GM19025 (cell line): Measurements from ENCODE around the gene ZNF101.

Source experiments
- ATAC-seq: cut with Tn5 transposase; IDR thresholded peaks from one replicate; pipeline ENCODE4 v1.9.1; 2021; ENCODE audit warnings: mild to moderate bottlenecking, low read depth, moderate library complexity; ENCODE audit not compliant: unreplicated experiment

Gene ZNF101

DNA sequence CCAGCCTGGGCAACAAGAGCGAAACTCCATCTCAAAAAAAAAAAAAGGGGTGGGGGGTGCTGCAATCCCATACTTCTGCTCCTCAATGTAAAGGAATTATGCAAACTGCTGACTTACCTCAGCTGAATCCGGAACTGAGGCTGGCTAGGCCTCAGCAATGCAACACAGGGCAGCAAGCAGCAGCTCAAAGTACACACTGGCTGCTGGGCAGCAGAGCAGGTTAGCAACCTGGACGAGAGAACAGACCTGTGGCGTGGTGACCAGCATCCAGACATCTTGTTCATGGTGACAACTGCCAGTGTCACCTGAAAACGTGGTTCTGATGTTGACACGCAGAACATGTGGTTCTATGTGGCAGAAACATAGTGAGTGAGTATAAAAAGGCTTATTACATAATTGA lies 36.2 kb downstream of the ZNF101 start:
- no peak for ATAC-seq

DNA sequence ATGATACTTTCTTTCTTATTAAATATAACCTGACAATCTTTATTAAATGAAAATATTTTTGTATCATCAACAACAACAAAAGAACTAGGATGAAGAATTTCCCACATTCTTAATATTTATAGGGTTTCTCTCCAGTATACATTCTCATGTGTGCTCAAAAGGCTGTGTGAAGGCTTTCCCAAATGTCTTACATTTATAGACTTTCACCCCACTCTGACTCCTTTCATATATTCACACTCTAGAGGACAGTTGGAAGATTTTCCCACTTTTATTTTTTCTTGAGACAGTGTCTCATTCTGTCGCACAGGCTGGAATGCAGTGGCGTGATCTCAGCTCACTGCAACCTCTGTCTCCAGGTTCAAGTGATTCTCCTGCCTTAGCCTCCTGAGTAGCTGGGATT lies 41.9 kb downstream of the ZNF101 start:
- ATAC-seq, result no peak

DNA sequence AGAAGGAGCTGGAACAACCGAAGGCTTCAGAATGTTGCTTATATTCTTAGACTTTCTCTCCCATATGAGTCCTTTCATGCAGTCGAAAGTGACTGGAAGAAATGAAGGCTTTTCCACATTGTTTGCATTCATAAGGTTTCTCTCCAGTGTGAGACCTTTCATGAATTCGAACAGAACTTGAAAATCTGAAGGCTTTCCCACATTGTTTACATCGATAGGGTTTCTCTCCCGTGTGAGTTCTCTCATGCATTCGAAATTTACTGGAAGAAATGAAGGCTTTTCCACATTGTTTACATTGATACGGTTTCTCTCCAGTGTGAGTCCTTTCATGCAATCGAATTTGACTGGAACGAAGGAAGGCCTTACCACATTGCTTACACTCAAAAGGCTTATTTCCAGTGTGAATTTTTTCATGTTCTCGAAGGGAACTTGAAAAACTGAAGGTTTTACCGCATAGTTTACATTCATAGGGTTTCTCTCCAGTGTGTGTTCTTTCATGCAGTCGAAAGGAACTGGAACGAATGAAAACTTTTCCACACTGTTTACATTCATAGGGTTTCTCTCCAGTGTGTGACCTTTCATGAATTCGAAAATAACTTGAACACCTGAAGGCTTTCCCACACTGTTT lies 42.8 kb downstream of the ZNF101 start:
- ATAC-seq, result no peak

DNA sequence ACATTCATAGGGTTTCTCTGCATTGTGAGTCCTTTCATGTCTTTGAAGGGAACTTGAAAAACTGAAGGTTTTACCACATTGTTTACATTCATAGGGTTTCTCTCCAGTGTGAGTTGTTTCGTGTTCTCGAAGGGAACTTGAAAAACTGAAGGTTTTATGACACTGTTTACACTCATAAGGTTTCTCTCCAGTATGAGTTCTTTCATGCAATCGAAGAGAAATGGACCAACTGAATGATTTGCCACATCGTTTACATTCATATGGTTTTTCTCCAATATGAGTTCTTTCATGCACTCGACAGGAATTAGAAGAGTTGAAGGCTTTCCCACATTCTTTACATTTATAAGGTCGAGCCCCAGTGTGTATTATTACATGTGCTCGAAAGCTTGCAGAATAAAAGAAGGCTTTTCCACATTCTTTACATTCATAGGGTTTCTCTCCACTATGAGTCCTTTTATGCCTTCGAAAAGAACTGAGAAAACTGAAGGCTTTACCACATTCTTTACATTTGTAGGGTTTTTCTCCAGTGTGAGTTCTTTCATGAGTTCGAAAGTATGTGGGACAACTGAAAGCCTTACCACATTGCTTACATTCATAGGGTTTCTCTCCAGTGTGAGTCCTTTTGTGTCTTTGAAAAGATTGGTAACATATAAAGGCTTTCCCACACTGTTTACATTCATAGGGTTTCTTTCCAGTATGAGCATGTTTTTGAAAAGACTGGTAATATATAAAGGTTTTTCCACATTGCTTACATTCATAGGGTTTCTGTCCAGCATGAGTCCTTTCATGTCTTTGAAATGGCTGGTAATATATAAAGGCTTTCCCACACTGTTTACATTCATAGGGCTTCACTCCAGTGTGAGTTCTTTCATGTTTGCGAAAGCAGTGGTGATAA lies 43.5 kb downstream of the ZNF101 start:
- no peak for ATAC-seq

DNA sequence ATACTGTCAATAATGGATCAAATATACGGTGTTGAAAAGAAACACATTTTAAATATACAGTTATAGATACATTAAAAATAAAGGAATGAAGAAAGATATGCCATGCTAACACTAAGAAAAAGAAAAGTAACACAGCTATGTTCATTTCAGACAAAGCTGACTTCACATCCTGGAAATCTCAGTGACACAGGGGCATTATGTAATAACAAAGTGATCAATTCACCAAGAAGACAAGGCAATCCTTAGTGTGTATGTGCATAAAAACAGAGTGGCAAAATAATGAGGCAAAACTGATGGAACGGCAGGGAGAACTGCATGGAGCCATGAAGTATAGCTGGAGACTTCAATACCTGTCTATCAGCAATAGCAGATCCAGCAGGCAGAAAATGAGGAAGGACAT lies 51.2 kb downstream of the ZNF101 start:
- ATAC-seq, result no peak

DNA sequence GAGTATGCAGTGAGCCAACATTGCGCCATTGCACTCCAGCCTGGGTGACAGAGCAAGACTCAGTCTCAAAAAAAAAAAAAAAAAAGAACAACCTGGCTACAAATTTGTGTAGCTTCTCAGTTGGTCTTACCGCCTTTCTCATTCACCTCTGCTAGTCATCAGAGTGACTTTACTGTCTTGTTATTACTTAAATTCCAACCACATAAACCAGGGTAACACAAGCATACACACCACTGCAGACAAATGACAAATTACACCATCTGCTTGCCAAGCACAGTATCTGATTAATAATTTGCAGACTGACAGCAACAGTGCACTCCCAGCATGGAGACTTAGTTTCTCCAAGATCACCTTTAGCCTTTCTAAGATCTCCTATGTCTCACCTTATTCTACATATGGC lies 53.3 kb downstream of the ZNF101 start:
- no peak for ATAC-seq

DNA sequence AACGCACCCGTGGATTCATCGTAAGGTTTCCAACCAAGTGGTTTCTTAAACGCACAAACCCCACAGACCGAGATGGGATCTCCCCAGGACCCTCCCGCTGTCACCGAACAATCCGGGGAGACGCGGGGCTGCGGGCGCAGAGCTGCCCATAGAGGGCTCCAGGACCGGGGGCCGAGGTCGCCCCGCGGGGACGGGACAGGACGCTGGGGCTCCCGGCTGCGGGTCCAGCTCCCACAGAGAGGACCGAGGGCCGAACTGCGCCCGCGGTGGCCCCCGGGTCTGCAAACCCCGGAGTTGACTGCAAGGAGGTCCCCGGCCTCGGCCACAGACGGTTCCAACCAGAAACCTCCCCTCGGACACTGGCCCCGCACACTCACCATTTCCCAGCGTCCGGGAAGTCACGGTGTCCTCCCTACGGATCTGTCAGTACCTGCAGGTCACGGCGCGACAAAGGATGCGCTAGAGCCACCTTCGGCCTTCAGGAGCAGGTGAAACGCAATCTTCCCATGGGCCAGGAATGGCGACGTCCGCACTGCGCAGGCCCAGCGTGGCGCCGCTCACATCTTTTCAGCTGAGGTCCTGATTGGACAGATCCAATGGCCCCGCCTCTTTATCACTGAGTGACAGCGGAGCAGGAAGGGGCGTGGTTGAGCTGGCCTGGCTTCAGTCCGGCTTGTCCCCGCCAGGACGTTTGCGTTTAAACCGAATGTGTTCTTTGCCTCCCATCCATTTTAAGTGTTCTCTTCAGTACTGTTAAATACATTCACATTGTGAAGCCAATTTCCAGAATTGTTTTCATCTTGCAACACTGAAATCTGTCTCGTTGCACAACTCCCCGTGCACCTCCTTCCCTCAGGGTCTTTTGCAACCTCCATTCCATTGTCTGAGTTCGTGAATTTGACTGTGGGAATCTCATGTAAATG lies 64.2 kb downstream of the ZNF101 start, which contains the start of gene ZNF14:
Gene ZNF14, minus strand, starts transcription at position 534 of the 923 bp plus-strand sequence. Its CDS starts 154 bp downstream, at position 380.
- ATAC-seq, result peak; percentile 100
